ENCODE data around the gene PPP2R3B. TPM values are rescaled to one million over a fixed set of nuclear protein-coding genes. Genes with fewer than 3 reads are reported as not detected.

Gene PPP2R3B
- total and polyA plus RNA-seq, 2 of the 4 experiments (the other 2 are of a cell fraction): 13.2 to 13.3 TPM

DNA sequence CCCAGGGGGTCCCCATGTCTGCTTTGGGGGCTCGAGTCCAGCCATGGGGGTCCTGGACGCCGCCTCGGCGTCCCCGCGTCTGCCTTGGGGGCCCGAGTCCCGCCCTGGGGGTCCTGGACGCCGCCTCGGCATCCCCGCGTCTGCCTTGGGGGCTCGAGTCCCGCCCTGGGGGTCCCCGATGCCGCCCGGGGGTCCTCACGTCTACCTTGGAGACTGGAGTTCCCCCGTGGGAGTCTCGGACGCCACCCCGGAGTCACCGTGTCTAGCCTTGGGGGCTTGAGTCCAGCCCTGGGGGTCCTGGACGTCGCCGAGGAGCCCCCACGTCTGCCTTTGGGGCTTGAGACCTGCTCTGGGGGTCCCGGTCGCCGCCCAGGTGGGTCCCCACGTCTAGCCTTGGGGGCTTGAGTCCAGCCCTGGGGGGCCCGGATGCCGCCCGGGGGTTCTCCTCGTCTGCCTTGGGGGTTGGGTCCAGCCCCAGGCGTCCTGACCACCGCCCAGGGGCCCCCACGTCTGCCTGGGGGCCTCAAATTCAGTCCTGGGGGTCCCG, 67.1 kb downstream of the PPP2R3B start:
- H3K18ac ChIP-seq (ENCODE audit: low read depth, low read length): no peak overlapping the region; the same call in 1 of the 2 replicates
- no peak for ATAC-seq (ENCODE audit: low read depth)
- 0% methylated on average over 10 of the region's 41 CpGs; no CpG with 5 or more reads in 1 of the 2 experiments for WGBS, 2 experiments (ENCODE audit: extremely low coverage in 2 of 2, insufficient read length in 1 of 2)
- dilution Hi-C loops (cut with HindIII; ENCODE audit: low sequenced_read_pairs, unreplicated experiment) (no loop called here), intact Hi-C loops (cut with micrococcal nuclease) (no loop called here), in situ Hi-C loops (cut with MboI; ENCODE audit: low sequenced_read_pairs) (no loop called here)
- peak overlapping the region; percentile 61 for H2AFZ ChIP-seq (replicated peaks; ENCODE audit: low read length, poor library complexity)
- peak overlapping the region; percentile 84 for H3K4ac ChIP-seq (ENCODE audit: low read depth, low read length)
- peak overlapping the region; percentile 14 for H2BK5ac ChIP-seq (ENCODE audit: low read depth, low read length, poor library complexity, severe bottlenecking)
- H2AK5ac ChIP-seq (ENCODE audit: low read depth, low read length): 0 out of 2 replicates have a peak overlapping the region, but pooled peaks have one; percentile 4
- ChIA-PET POLR2A (ENCODE audit: unreplicated experiment) (no interaction called here), CTCF (no interaction called here)
- H2BK15ac ChIP-seq (ENCODE audit: low read depth, low read length): no peak overlapping the region
- peak overlapping the region; percentile 32 for H3K14ac ChIP-seq (replicated peaks; ENCODE audit: low read depth, low read length)
- no peak overlapping the region for H4K5ac ChIP-seq (ENCODE audit: low read depth, low read length)
- peak overlapping the region; percentile 49 for H3K23ac ChIP-seq (ENCODE audit: low read depth, low read length)
- H3K4me3 ChIP-seq (ENCODE audit: insufficient read depth, low read depth, low read length): peak overlapping the region; percentile 79
- no TSS peak for BruUV-seq (replicated peaks)
- H4K91ac ChIP-seq (ENCODE audit: insufficient read depth, low read depth, low read length): no peak overlapping the region; the same call in 1 of the 2 replicates
- H3K27ac ChIP-seq (ENCODE audit: insufficient read depth, low read length): peak overlapping the region; percentile 73
- peaks cover 0 to 13% of the 10 kb centered on the region in 2 experiments; a peak in 2 of 4 replicates for H3K79me1 ChIP-seq (ENCODE audit: low read depth in 1 of 2, low read length in 2 of 2)
- H3K4me2 ChIP-seq (ENCODE audit: low read depth, low read length): peak overlapping the region; percentile 88
- H3K9me3 ChIP-seq (ENCODE audit: control insufficient read depth, insufficient read depth, low read length): no peaks in the 10 kb centered on the region
- no peak overlapping the region for H2BK20ac ChIP-seq (ENCODE audit: low read depth, low read length)
- no peaks in the 10 kb centered on the region for H3K9me1 ChIP-seq (ENCODE audit: insufficient read depth, low read length)
- peaks cover 11% of the 10 kb centered on the region for H3K36me3 ChIP-seq (ENCODE audit: control insufficient read depth, insufficient read depth, low read length)
- H3K4me1 ChIP-seq (ENCODE audit: control insufficient read depth, insufficient read depth, low read length): peaks cover 2% of the 10 kb centered on the region; the same call in 1 of the 2 replicates
- H3K9ac ChIP-seq (ENCODE audit: low read depth, low read length): peak overlapping the region; percentile 80
- peak overlapping the region in 1 of 2 experiments; percentile 40; a peak in 2 of 4 replicates for H4K8ac ChIP-seq (ENCODE audit: low read depth in 2 of 2, low read length in 2 of 2)
- DNase-seq: no peak
- H2AK9ac ChIP-seq (replicated peaks; ENCODE audit: low read depth, low read length, poor library complexity): peak overlapping the region; percentile 99
- TF ChIP-seq FOS (IDR thresholded peaks at IDR 0.05; ENCODE audit: low read depth, low read length) (no peak), POLR2A (IDR thresholded peaks at IDR 0.05; ENCODE audit: low read depth, low read length) (peak; percentile 12; the same call in 1 of the 2 replicates)
- no peaks in the 10 kb centered on the region for H4K20me1 ChIP-seq (ENCODE audit: insufficient read depth, low read length)
- H3K27me3 ChIP-seq (ENCODE audit: control insufficient read depth, insufficient read depth, low read length): no peaks in the 10 kb centered on the region
- H3K56ac ChIP-seq (ENCODE audit: extremely low read depth, insufficient read depth, low read length): peak overlapping the region; percentile 41; the same call in 1 of the 2 replicates
- no peak overlapping the region for H2BK120ac ChIP-seq (ENCODE audit: low read depth, low read length)
